GM18517 (cell line): ENCODE results near the gene GIPC1.
A peak's percentile ranks its signal among the peaks of the same experiment; 100 is the strongest.
"Not testable (repeated sequence)": the region's sequence is repeated elsewhere in the genome, so short reads cannot be mapped to it uniquely, and the experiment has no call there.

Experiments used
- ATAC-seq: cut with Tn5 transposase; IDR thresholded peaks from one replicate; pipeline ENCODE4 v1.9.1; 2021; ENCODE audit warnings: mild to moderate bottlenecking, moderate library complexity; ENCODE audit not compliant: unreplicated experiment

GIPC1 gene

DNA sequence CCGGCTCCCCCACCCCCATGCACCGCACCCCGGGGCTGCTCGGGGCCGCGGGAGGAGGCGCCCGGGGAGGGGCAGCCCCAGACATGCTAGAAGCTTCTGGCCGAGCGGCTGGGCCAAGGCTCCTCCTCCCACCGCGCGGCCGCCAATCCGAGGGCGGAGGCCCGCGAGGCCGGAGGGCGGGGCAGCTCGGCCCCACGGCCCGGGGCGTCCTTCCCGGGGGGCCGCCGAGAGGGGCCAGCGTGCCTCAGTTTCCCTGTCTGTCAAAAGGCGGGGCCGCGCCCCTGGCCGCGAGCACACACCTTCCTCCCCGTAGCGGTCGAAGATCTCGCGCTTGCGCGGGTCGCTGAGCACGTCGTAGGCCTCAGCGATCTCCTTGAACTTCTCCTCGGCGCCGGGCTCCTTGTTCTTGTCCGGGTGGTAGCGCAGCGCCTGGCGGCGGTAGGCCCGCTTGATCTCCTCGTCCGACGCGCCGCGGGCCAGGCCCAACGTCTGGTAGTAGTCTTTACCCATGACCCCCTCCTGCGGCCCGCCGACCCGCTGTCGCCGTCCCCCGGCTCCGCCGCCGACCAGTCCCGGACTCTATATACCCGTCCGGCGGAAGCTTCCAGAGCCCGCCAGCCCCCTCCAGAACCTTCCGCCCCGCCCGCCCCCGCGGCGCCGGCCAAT is 22.0 kb upstream of the GIPC1 start, which contains the start of gene DNAJB1:
TSS of gene DNAJB1 (minus strand) at position 558 of the 666 bp plus-strand sequence. CDS start at position 510, 48 bp downstream.
- peak; percentile 68 for ATAC-seq

DNA sequence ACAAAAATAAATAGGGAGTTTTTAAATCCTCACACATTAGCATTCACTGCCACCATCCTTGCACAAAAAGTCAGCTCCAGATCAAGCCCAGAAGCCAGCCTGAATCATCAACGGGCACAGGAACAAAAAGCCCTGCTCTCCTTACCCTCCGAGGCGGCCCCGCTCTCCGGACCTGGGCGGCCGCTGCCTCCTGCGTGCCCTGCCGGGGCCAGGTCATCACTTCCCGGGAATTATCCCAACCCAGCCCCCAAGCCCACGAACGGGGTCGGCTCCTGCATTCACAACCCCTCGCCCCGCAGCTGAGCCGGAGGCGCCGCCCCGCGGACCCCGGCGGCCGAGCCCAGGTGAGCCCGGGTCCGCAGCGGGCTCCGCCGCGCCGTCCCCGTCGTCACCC is 21.5 kb upstream of the GIPC1 start:
- no peak for ATAC-seq

DNA sequence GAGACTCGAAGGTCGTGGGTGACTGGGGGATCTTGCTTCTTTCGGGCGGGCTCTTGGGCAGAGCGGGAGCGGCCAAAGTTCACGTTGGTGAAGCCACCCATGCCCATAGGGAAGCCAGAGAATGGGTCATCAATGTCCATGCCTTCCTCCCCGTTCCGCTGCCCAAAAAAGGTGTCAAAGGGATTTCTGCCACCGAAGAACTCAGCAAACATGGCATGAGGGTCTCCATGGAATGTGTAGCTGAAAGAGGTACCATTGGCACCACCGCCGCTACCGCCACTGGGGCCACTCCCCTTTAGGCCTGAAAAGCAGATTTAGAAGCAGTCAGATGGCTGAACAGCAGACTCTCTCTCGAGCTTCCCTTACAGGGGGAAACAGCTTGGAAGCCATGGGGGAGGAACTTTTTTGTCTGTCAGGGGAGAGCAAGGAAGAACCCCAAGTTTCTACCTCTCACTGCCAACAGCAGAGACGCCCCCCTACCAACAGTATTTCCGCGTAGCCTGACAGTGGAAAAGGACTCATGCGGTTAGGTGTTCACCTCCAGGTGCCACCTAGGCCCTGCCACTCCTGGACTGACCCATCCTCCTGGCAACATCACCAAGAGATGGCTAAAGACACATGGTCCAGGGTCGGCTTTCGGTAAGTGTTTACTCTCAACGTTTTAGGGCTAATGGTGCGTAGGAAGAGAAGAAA is 21.0 kb upstream of the GIPC1 start:
- ATAC-seq: no peak

DNA sequence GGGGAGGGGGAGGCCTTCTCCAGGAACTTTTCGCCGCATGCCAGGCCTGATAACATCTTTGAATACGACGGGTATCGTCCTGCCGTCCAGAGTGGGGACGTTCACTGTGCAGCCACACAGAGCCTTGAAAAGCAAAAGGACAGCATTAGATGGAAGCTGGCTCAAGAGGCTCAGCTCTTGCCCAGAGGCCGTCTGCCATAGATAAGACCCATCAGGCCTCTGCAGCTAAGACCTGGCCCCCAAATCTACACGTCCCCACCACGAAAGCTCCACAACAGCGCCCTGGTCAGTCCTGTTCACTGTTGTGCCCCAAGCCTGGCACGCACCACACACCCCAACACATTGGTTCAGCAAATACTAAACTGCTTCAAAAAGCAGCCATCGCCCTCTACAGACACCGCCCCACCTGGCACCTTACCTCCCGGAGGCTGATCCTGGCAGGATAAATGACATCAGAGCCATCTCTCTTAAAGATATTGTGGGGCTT is 20.2 kb upstream of the GIPC1 start:
- ATAC-seq: no peak

DNA sequence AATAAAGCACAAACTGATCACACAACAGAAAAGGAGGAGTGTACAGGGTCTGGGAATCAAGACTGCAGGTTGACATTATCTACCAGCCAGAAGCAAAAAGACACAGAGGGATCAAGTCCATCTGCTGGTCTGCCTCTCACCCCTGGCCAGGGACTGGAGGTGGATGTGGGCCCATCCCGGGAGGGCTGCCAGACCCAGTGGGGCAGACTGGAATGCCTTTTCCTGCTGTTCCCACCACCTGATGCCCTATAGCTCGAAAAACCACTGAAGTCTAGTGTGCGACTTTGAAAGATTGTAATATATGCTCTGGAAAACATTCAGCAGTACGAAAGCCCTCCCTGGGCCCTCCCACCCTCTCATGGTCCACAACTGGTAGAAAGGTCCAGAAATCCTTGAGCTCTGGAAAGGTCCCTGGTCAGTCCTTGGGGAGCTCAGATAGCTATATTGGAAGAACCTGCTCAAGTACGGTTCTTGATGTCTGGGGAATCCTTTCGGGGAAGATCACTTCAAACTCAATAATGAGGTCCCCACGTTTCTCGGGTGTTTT is 19.6 kb upstream of the GIPC1 start:
- ATAC-seq: no peak

DNA sequence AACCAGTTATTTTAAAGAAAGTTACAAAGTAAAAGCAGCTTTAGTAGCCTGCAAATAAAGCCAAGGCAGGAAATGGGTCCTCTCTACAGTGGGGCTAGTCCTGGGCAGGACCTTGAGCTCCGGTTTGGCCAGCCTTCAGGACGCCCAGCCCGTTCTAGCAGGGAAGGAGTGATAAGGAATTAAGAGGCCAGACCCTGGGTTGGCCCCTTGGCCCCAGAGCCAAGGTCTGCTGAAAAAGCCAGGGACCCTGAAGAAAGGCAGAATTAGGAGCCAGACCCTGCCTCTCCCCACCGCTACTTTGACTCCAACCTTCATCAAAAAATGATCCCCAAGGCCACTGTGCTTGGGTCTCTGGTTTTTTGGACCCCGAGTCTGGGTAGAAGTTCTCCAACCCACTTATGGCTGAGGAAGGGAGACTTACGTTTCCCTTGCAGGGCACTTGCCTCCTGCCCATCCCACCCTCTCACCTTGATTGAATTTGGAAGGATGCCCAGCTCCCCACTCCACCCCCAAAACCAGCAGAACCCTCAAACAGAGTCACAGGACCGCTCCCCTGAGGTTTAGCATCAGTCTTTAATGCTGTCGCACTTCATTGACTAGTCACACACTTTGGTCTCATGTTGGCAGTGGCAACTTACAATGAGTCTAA is 18.4 kb upstream of the GIPC1 start:
- ATAC-seq: no peak

DNA sequence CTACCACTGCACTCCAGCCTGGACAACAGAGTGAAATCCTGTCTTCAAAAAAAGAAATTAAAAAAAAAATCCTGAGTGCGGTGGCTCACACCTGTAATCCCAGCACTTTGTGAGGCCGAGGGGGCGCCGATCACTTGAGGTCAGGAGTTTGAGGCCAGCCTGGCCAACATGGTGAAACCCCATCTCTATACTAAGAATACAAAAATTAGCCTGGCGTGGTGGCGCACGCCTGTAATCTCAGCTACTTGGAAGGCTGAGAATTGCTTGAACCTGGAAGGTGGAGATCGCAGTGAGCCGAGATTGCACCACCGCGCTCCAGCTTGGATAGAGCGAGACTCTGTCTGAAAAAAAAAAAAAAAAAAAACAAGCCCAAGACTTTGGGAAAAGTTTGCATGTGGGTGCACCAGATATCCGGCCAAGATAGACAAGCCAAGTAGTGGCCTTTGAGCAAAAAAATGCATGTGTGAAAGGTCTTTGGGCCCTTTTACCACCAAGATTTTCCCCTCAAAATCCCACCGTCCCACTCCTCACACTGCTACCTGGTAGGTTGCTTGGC is 16.6 kb upstream of the GIPC1 start:
- ATAC-seq: no peak

DNA sequence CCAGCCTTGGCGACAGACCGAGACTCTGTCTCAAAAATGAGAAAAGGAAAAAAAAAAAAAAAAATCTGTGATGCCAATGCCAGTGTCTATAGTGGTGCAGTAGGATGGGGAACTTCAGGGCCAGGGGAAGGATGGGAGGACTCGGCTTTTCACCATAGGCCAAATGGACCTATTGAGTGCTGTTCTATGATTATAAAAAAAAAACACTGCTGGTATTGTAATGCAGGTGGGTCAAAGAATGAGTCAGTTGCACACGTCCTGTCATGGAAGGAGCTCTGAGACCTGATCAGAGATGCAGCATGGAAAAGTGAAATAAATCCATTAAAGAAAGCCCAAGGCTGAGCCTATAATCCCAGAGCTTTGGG is 15.3 kb upstream of the GIPC1 start:
- ATAC-seq: no peak

DNA sequence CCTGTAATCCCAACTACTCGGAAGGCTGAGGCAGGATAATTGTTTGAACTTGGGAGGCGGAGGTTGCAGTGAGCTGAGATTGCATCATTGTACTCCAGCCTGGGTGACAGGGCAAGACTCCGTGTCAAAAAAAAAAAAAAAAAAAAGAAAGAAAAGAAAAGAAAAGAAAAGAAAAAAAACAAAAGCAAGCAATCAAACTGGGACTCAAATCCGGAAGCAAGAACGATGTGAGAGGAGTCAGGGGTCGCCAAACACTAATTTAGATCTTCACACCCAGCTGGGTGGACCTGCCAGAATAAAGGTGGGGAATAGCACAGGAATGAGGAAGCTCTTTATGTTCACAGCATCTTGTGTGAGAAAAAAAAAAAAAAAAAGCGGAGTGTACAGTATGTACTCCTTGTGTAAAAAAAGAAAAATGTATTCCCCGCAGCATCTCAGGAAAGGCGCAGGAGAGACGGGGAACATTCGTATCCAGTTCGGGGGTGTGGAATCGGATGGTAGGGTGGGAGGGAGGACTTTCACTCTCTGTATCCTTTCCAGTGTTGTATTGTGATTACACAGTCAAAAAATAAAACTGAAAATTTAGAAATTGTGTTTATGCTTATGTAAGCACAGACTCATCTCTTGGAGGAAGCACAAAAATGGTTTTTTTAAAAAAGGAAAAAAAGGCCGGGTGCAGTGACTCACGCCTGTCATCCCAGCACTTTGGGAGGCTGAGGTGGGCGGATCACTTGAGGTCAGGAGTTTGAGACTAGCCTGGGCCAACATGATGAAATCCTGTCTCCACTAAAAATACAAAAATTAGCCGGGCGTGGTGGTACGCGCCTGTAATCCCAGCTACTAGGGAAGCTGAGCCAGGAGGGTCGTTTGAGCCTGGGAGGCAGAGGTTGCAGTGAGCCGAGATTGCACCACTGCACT is 14.6 kb upstream of the GIPC1 start:
- ATAC-seq: no peak

DNA sequence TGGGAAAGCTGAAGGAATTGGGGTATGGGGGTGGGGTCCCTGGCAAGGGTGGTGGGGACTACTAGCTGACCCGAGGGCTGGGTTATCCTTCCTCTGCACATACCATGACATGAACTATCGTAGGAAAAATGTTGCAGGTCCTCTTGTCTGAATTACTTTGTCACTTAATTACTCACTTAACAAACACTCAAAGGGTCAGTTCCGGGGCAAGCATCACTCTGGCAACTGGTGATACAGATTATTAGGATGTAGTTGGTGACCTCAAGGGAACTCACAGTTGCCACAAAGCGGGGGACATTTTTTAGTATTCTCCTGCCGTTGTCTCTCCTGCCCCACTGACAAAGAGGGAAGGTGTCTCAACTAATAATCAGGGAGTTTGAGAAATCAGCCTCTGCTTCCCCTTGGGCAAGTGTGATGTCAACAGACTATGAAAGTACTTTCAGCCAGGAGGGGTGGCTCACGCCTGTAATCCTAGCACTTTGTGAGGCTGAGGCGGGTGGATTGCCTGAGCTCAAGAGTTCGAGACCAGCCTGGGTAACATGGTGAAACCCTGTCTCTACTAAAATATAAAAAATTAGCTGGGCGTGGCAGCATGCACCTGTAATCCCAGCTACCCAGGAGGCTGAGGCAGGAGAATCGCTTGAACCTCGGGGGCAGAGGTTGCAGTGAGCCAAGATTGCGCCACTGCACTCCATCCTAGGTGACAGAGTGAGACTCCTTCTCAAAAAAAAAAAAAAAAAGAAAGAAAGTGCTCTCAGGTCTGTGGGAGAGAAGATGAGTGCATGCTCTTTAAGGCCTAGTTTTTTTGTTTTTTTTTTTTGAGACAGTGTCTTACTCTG is 12.0 kb upstream of the GIPC1 start:
- no peak for ATAC-seq

DNA sequence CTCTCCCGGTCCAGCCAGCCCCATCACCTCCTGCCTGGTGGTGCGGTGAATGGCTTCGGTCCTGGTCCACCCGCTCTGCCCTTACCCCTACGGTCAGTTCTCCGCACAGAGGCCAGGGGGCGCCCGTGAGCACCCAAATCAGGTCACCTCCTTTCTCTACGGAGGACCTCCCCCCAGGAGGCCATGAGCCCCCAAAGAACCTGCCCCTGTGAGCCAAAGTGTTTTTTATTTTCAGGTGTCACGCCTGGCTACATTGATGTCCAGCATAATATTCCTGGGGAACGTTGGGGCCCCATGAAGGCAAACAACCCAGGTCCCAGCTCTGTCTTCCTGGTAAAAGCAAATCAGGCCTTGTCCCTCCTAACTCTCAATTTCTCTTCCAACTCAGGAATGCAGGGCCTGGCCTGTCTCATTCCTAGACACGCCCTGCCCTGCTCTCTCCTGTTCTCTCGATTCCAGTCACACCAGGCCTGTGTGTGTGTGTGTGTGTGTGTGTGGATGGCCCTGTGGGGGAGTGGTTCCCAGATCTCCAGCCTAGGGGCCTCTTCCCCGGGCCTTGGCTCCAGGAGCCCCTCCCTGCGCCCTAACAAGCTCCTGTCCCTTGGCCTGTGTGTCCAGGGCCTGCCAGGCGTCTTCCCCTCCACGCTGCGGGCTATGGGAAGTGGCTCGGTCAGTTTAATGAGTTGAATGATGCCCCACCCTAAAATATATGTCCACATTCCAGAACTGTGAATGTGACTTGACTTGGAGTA is 9.7 kb upstream of the GIPC1 start:
- no peak for ATAC-seq

DNA sequence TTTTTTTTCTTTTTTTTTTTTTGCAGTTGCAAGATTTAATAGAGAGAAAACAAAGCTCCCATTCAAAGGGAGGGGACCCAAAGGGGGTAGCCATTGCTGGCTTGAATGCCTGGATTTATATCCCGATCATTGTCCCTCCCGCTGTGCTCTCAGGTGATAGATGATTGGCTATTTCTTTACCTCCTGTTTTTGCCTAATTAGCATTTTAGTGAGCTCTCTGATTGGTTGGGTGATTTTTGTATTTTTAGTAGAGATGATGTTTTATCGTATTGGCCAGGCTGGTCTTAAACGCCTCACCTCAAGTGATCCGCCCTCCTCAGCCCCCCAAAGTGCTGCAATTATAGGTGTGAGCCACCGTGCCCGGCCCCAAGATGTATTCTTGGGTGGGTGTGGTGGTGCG is 8.6 kb upstream of the GIPC1 start:
- ATAC-seq: not testable (repeated sequence)

DNA sequence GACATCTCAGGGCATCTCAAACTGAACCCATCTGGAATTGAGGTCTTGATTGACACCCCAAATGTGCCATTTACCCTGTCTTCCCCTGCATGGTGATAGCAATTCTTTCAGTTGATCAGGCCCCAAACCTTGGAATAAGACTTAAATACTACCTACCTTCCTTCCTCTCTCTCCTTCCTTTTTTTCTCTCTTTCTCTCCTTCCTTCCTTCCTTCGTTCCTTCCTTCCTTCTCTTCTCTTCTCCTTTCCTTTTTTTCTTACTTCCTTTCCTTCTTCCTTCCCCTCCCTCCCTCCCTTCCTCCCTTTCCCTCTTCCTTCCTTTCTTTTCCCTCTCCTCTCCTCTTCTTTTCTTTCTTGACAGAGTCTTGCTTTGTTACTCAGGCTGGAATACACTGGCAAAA is 7.4 kb upstream of the GIPC1 start:
- ATAC-seq: no peak

DNA sequence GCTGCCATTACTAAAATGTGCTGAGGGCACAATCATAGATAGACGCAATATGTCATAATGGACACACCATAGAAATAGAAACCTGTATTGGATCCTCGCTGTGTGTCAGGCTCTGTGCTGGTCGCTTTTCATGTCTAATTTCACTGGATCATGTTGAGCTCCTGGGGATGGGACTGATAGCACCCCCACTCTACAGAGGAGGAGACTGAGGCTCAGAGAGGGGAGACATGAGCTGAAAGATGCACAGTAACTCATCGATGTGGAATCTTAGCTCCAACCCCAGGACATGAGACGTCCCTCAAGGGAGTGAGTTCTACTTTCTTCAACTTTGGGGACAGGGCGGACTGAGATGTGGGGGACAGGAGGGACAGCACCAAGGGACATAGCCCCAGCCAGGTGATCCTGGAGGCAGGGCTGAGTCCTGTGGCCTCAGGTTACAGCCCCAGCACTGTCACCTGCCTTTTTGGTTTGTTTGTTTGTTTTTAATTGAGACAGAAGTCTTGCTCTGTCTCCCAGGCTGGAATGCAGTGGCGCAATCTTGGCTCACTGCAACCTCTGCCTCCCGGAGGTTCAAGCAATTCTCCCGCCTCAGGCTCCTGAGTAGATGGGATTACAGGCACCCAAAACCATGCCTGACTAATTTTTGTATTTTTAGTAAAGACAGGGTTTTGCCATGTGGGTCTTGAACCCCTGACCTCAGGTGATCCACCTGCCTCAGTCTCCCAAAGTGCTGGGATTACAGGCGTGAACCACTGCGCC is 6.6 kb upstream of the GIPC1 start:
- ATAC-seq: no peak

DNA sequence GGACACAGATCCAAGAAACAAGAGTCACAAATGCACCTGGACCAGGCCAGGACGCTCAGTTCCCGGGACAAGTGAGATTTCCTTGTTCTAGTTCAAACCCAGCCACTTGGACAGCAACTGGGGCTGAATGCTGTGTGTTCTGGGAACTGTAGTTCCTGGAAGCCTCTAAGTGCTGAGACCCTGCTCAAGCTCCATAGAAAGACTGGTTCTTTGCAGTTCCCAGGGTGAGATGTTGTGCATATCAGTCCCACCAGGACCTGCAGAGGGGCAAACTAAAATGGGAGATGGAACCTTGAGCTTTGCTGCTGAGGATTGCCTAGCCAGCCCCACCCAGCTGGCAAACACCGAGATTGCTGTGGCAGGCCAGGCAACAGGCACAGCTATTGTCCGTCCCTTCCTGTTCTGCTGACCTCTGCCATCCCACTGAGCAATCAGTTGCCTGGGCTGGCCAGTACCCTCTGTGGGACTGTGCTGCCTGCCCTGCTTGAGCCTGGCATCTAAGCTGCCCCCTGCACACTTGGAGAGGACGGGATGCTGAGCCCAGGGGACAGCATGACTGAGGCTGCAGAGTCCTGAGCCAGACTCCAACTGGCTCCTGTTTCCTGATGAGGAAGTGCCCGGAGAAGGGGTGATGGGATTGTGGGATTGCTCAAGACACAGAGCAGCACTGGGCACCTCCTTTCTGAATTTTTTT is 1.4 kb upstream of the GIPC1 start:
- no peak for ATAC-seq

DNA sequence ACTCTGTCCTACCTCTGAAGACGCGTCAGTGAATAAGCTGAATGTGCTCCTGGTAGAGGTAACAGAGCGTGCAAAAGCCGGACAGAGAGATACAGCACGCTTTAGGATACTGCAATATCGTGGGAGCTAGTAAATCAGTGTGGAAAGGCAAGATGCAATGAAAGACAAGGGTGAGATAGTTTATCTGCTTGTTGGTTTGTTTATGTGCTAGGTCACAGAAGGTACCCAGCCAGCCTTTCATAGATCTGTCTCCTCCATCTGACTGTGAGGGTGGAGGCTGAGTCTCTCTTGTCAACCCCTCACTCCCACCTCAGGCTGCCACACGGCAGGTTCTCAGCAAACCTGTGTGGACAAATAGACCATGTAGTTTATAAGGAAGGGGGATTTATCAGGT is 904 bp upstream of the GIPC1 start:
- no peak for ATAC-seq

DNA sequence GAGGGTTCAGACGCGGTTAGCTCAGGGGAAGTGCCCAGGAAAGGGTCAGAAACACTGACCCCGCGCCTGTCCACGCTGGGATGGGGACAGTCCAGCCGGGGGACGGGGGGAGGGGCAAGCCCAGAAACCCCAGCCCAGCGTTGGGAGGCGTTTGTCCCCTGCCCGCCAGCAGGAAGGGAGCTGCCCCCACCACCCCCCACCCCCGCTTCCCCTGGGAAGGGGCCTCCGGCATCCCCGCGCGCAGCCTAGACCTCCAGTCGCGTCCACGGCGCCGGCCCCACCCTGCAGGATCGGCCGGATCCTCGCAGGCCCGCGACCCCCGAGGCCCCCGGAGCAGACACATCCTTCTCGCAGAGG is 277 bp downstream of the GIPC1 start:
- ATAC-seq: peak; percentile 21
